Mucosa of descending colon (tissue), 3 donors: ENCODE measurements around the gene ATXN7. TPM values are rescaled to one million over a fixed set of nuclear protein-coding genes. Genes with fewer than 3 reads are reported as not detected.
A peak's percentile ranks its signal among the peaks of the same experiment; 100 is the strongest.

Experiments
- ATAC-seq: fragments of 200-7000 bp; cut with Tn5 transposase; one replicate; pipeline ENCODE4 v1.9.1; 2020; ENCODE audit warnings: mild to moderate bottlenecking, moderate library complexity
- DNase-seq, 3 donors: peaks; one replicate each; pipeline ENCODE4 v3.0.0-alpha.2; 2020
- H3K36me3 ChIP-seq: fragments of 200-600 bp; one replicate; pipeline ENCODE4 v1.8.0; 2021; ENCODE audit warnings: low read depth, mild to moderate bottlenecking
- H3K4me1 ChIP-seq: fragments of 200-600 bp; one replicate; pipeline ENCODE4 v1.8.0; 2021; ENCODE audit warnings: low read depth, mild to moderate bottlenecking
- H3K4me3 ChIP-seq: fragments of 200-600 bp; one replicate; pipeline ENCODE4 v1.8.0; 2021; ENCODE audit warnings: mild to moderate bottlenecking
- H3K9me3 ChIP-seq: fragments of 200-600 bp; one replicate; pipeline ENCODE4 v1.8.0; 2021; ENCODE audit warnings: mild to moderate bottlenecking
- intact Hi-C, 2 donors: fragments of 100-400 bp; cut with DNase I in 1 of 2; cut with micrococcal nuclease in 1 of 2; formaldehyde crosslinking; loops; one replicate each; pipeline versions ENCODE4 v1.11.0 to v1.11.1; 2022; cut with DNase I, micrococcal nuclease
- total RNA-seq, 3 donors: library from RNA; stranded (reverse); fragmentation: NEBNext Ultra II Directional in 2 of 3; extraction: Animal tissue kit (Norgen Biotek cat#: 25700) in 2 of 3; gene quantifications; one replicate each; pipeline versions ENCODE4 v1.2.1 to v1.2.4, GENCODE V29; 2021 to 2023
- TF ChIP-seq, protein P1 (sequence below): fragments of 200-600 bp; IDR thresholded peaks from one replicate; pipeline ENCODE4 v1.8.0; 2022; ENCODE audit warnings: antibody characterized with exemption, mild to moderate bottlenecking
- donor health status: DM: no; HTN: no; CAD: no; lungs with moderate emphysema.
- donor health status: DM: no; HTN: no; CAD: no.
- donor health status: DM: no; HTN: yes; CAD: no.

The ATXN7 gene
- total RNA-seq, 3 donors from 2014 or later, result 41.2 to 57.4 (median 41.5) TPM

DNA sequence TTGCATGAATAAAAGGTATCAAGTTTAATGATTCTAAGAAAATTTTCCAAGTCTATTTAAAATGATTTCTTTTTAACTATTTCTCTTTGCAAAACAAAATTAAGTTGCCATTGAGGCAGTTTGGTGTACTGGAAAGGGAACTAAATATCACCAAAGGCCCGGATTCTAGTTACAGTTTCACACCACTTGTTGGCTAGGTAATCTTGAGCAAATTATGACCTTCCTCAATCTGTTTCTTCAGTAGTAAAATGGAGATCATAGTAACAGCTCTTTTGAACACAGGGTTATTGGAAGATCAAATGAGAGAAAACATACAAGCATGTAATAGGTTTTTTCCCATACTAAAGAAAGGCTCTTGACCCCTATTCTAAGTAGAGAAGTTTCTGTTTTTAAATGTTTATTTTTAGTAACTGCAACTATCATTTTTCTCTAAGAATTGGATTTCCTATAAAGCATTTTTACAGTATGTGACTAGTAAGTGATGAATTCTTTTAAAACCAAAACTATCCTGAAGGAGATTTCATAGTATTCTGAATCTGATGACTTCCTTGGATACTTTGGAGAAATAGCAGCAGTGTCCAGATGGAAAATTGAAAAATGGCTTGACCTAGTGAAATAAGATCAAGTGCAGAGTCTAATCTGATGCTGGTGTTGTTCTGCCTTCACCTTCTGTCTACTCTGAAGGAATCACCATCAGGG, 32.8 kb downstream of the ATXN7 start:
- Histone ChIP-seq H3K4me1 (no peaks in the 10 kb centered on the region), H3K9me3 (no peaks in the 10 kb centered on the region), H3K4me3 (no peak overlapping the region), H3K36me3 (no peaks in the 10 kb centered on the region)
- intact Hi-C loops, result no loop called here
- ATAC-seq, result no peak
- TF ChIP-seq, protein P1, sequence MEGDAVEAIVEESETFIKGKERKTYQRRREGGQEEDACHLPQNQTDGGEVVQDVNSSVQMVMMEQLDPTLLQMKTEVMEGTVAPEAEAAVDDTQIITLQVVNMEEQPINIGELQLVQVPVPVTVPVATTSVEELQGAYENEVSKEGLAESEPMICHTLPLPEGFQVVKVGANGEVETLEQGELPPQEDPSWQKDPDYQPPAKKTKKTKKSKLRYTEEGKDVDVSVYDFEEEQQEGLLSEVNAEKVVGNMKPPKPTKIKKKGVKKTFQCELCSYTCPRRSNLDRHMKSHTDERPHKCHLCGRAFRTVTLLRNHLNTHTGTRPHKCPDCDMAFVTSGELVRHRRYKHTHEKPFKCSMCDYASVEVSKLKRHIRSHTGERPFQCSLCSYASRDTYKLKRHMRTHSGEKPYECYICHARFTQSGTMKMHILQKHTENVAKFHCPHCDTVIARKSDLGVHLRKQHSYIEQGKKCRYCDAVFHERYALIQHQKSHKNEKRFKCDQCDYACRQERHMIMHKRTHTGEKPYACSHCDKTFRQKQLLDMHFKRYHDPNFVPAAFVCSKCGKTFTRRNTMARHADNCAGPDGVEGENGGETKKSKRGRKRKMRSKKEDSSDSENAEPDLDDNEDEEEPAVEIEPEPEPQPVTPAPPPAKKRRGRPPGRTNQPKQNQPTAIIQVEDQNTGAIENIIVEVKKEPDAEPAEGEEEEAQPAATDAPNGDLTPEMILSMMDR, result no peak
- no peak for DNase-seq

DNA sequence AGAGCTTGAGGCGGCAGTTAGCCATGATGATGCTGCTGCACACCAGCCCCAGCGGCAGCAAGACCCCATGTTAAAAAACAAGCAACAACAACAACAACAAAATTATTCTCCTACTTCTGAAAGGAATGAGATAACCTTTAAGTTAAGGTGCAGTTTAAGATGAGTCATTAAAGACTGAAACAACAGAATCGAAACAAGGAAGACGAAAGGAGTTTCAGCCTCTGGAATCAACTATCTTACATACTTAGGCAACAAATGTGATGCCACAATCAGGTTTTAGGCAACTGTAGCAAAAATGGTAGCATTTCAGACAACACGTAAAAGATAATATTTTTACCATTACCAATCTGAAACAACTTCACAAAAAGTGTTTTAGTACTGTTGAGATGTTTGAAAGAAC, 36.3 kb downstream of the ATXN7 start:
- Histone ChIP-seq H3K36me3 (no peaks in the 10 kb centered on the region), H3K9me3 (no peaks in the 10 kb centered on the region), H3K4me3 (no peak overlapping the region), H3K4me1 (peaks cover under 1% of the 10 kb centered on the region)
- ATAC-seq, result peak; percentile 44
- no peak for DNase-seq
- TF ChIP-seq, protein P1, result no peak
- intact Hi-C loops, result no loop called here

DNA sequence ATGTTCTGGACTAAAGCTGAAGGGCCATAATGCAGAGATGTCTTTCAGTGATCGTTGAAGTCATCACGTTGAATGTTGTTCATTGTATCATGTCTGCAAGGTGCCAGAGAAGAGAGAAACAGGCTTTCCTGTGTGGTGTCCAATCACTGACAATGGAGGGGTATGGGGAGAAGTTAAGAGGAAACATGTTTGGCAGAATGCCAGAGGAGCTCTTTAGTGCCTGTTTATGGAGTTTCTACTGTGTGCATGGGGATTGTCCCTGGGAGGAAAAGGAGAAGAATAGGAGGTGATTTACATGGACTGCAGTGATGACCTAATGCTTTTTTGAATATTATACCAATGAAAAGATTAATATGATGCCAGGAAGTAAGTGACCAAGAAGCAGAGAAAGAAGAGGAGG, 36.8 kb downstream of the ATXN7 start:
- Histone ChIP-seq H3K36me3 (no peaks in the 10 kb centered on the region), H3K4me1 (peaks cover 5% of the 10 kb centered on the region), H3K9me3 (no peaks in the 10 kb centered on the region), H3K4me3 (no peak overlapping the region)
- DNase-seq, result no peak
- ATAC-seq, result peak; percentile 68
- intact Hi-C loops, result no loop called here
- TF ChIP-seq, protein P1, result no peak

DNA sequence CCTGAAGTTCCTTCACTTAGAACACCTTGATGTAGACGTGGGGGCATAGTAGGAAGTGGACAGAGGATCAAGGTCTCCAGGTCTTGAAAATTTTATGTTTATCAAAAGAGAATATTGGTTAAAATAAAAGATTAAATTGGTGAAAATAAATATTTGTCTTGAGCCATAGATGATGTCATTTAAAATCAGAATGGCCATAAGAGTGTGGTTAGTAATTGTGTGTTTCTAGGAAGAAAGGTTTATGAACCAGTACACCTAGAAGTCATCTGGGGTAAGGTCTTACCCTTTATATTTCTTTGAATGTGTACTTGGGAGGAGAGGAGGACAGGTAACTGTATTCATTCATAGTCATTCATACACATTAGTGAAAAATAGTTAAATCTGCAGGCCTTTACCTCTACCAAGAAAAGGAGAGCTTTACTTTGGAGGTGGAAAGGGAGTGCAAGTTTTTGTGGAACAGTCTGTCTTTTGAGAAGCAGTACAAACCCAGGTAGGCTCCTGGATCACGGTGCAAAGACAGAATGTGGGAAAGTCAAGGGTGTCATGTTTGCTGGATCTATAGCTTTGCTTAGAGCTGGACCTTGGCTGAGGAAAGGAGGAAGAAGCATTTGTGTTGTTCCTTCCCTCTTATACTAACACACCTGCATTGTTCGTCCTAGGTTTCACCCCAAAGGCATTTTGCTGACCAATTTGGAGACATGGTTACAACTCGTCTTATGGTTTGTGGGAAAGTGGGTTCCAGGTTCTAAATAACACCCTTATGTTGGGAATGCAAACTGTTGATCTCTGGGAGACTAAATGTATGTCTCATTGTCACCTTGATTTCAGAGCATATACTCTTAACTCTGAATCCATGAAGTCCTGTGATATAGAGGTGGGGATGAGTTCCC, 42.3 kb downstream of the ATXN7 start:
- Histone ChIP-seq H3K4me3 (no peak overlapping the region), H3K4me1 (peaks cover 17% of the 10 kb centered on the region), H3K9me3 (no peaks in the 10 kb centered on the region), H3K36me3 (no peaks in the 10 kb centered on the region)
- TF ChIP-seq, protein P1, result no peak
- intact Hi-C loops, result no loop called here
- peak; percentile 77 for ATAC-seq
- DNase-seq, result no peak

DNA sequence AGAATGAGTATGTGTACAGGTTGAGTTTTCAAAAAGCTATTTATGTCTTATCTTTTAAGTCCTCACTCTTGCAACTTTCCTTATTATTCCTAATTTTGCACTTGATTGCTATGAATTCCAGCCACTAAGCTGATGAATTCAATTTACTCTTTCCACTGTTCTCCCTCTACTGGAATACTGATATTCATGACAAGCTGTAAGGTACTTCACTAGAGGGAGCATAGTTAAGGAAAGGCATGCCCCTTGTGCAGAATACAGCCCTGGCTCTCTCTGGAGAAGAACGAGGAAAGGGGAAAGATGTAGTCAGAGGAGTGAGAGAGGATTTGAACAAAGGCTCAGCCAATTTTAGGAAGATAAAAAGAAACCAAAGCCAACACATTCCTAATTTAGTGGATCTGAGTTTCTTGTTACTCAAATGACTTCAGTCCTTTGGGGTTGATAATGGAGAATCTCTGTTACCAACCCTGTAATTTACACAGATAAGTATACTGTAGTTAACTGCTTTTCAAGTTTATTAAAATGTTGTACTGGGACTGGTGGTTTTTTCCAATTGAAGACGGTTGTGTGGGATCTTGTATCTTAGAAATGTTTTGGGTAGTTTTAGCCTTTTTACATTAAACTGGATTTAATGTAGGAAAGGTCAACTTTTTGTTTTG, 44.5 kb downstream of the ATXN7 start:
- Histone ChIP-seq H3K4me1 (peaks cover 21% of the 10 kb centered on the region), H3K4me3 (no peak overlapping the region), H3K9me3 (no peaks in the 10 kb centered on the region), H3K36me3 (no peaks in the 10 kb centered on the region)
- intact Hi-C loops, result no loop called here
- no peak for ATAC-seq
- TF ChIP-seq, protein P1, result no peak
- DNase-seq, result no peak
